ENCODE data around the gene MRC2.
"Not testable (repeated sequence)": the region's sequence is repeated elsewhere in the genome, so short reads cannot be mapped to it uniquely, and the experiment has no call there.

The MRC2 gene

GRCh38 chr17:62627219-62627903 lies at the start of gene MRC2:
MRC2 (plus strand) TSS chr17:62627670; CDS start chr17:62627803, 133 bp downstream.
- DNase-seq = no peak

GRCh38 chr17:62578757-62579487 lies 48.5 kb upstream of the MRC2 start:
- no peak for DNase-seq

GRCh38 chr17:62580947-62581346 lies 46.5 kb upstream of the MRC2 start:
- DNase-seq = no peak

- DNase-seq = no peak
Measured at GRCh38 chr17:62581764-62582163, 45.7 kb upstream of the MRC2 start.

GRCh38 chr17:62587554-62587953 lies 39.9 kb upstream of the MRC2 start:
- no peak for DNase-seq

GRCh38 chr17:62588109-62588508 lies 39.4 kb upstream of the MRC2 start:
- no peak for DNase-seq

- no peak for DNase-seq
Measured at GRCh38 chr17:62591333-62591732, 36.1 kb upstream of the MRC2 start.

GRCh38 chr17:62591822-62592221 lies 35.6 kb upstream of the MRC2 start:
- DNase-seq = not testable (repeated sequence)

GRCh38 chr17:62592341-62593099 lies 35.0 kb upstream of the MRC2 start:
- no peak for DNase-seq

GRCh38 chr17:62595484-62595883 lies 32.0 kb upstream of the MRC2 start:
- no peak for DNase-seq

- no peak for DNase-seq
Measured at GRCh38 chr17:62596662-62597061, 30.8 kb upstream of the MRC2 start.

- no peak for DNase-seq
Measured at GRCh38 chr17:62597150-62597549, 30.3 kb upstream of the MRC2 start.

- no peak for DNase-seq
Measured at GRCh38 chr17:62597920-62598319, 29.6 kb upstream of the MRC2 start.

- DNase-seq = no peak
Measured at GRCh38 chr17:62599964-62600657, 27.4 kb upstream of the MRC2 start.

GRCh38 chr17:62600805-62601204 lies 26.7 kb upstream of the MRC2 start:
- no peak for DNase-seq

GRCh38 chr17:62601471-62601870 lies 26.0 kb upstream of the MRC2 start:
- no peak for DNase-seq

GRCh38 chr17:62603783-62604182 lies 23.7 kb upstream of the MRC2 start:
- DNase-seq = not testable (repeated sequence)

- DNase-seq = no peak
Measured at GRCh38 chr17:62605588-62605987, 21.9 kb upstream of the MRC2 start.

GRCh38 chr17:62611292-62611691 lies 16.2 kb upstream of the MRC2 start:
- no peak for DNase-seq

- no peak for DNase-seq
Measured at GRCh38 chr17:62611728-62612127, 15.7 kb upstream of the MRC2 start.

- DNase-seq = not testable (repeated sequence)
Measured at GRCh38 chr17:62612289-62612688, 15.2 kb upstream of the MRC2 start.

- not testable (repeated sequence) for DNase-seq
Measured at GRCh38 chr17:62613095-62613494, 14.4 kb upstream of the MRC2 start.

GRCh38 chr17:62614142-62614541 lies 13.3 kb upstream of the MRC2 start:
- no peak for DNase-seq

All from hippocampal formation (tissue), 2 donors.